RWPE2 (cell line): ENCODE data around the gene RHOG.
"Not testable (repeated sequence)": the region's sequence is repeated elsewhere in the genome, so short reads cannot be mapped to it uniquely, and the experiment has no call there.

Experiments
- ATAC-seq: fragments of 200-7000 bp; cut with Tn5 transposase; 3 replicates; pipeline ENCODE4 v1.9.1; 2021; ENCODE audit warnings: low read depth
- DNase-seq: peaks from one replicate; pipeline ENCODE4 v3.0.0-alpha.2; 2020; ENCODE audit warnings: low spot score
- H3K27ac ChIP-seq: fragments of 450-650 bp; 2 replicates; pipeline ENCODE4 v1.5.1; 2017; ENCODE audit warnings: mild to moderate bottlenecking; ENCODE audit not compliant: poor library complexity, severe bottlenecking
- H3K27me3 ChIP-seq: fragments of 250-450 bp; sonication (Bioruptor Pico); 2 replicates; pipeline ENCODE4 v1.5.1; 2021; ENCODE audit warnings: mild to moderate bottlenecking, moderate library complexity; ENCODE audit not compliant: insufficient read depth, poor library complexity, severe bottlenecking
- H3K36me3 ChIP-seq: fragments of 250-450 bp; sonication (Bioruptor Pico); 2 replicates; pipeline ENCODE4 v1.5.1; 2020; ENCODE audit warnings: low read depth, mild to moderate bottlenecking, moderate library complexity
- H3K4me1 ChIP-seq: fragments of 250-450 bp; sonication (Bioruptor Pico); 2 replicates; pipeline ENCODE4 v1.5.1; 2021; ENCODE audit warnings: mild to moderate bottlenecking, moderate library complexity; ENCODE audit not compliant: insufficient read depth, poor library complexity, severe bottlenecking
- H3K4me3 ChIP-seq: fragments of 250-450 bp; sonication (Bioruptor Pico); 2 replicates; pipeline ENCODE4 v1.5.1; 2021; ENCODE audit warnings: mild to moderate bottlenecking, moderate library complexity; ENCODE audit not compliant: severe bottlenecking
- H3K9me3 ChIP-seq: fragments of 250-450 bp; sonication (Bioruptor Pico); 2 replicates; pipeline ENCODE4 v1.5.1; 2021; ENCODE audit warnings: mild to moderate bottlenecking, moderate library complexity; ENCODE audit not compliant: severe bottlenecking
- TF ChIP-seq, protein P1 (sequence below): fragments of 450-650 bp; IDR thresholded peaks from one replicate; pipeline ENCODE4 v1.5.1; 2017; ENCODE audit warnings: mild to moderate bottlenecking, moderate library complexity; ENCODE audit not compliant: poor library complexity, severe bottlenecking

The RHOG gene

DNA sequence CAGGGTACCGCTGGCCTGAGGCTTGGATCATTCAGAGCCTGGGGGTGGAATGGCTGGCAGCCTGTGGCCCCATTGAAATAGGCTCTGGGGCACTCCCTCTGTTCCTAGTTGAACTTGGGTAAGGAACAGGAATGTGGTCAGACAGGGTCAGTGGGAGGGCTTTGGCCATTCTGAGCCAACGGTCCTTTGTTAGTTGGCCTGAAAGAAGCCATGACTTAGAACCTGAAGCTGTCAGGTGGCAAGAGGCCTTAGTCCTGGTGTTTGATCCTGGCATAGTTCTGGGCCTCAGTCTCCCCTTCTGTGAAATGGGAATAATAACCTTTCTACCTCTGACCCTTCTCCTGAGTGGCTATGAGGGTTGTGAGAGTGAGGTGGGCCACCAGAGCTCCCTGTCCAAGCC lies 24.1 kb downstream of the RHOG start:
- DNase-seq (no peak), ATAC-seq (no peak)
- Histone ChIP-seq H3K36me3 (no peaks in the 10 kb centered on the region), H3K4me3 (no peak overlapping the region), H3K27me3 (no peaks in the 10 kb centered on the region), H3K4me1 (no peaks in the 10 kb centered on the region), H3K9me3 (no peaks in the 10 kb centered on the region), H3K27ac (no peak overlapping the region)
- TF ChIP-seq, protein P1, sequence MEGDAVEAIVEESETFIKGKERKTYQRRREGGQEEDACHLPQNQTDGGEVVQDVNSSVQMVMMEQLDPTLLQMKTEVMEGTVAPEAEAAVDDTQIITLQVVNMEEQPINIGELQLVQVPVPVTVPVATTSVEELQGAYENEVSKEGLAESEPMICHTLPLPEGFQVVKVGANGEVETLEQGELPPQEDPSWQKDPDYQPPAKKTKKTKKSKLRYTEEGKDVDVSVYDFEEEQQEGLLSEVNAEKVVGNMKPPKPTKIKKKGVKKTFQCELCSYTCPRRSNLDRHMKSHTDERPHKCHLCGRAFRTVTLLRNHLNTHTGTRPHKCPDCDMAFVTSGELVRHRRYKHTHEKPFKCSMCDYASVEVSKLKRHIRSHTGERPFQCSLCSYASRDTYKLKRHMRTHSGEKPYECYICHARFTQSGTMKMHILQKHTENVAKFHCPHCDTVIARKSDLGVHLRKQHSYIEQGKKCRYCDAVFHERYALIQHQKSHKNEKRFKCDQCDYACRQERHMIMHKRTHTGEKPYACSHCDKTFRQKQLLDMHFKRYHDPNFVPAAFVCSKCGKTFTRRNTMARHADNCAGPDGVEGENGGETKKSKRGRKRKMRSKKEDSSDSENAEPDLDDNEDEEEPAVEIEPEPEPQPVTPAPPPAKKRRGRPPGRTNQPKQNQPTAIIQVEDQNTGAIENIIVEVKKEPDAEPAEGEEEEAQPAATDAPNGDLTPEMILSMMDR, result no peak

DNA sequence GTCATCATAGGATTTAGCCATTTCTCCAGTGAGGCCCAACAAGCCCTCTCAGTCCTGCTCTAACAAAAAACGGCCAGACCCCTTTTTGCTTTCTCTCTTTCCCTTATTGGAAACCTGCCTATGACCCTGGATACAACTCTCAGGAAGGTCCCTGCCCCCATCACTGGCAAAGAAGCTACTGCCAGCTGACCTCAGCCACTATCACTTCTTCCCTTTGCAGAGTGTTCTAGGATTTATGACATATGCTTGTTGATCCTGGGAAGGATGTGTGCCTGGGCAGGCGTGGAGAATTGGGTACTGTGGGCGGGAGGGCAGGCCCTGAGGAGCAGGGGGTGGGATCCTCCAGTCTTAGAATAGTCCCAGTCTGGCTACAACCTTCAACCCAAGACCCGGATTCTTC lies 24.9 kb downstream of the RHOG start:
- Histone ChIP-seq H3K9me3 (no peaks in the 10 kb centered on the region), H3K36me3 (no peaks in the 10 kb centered on the region), H3K4me1 (no peaks in the 10 kb centered on the region), H3K27ac (no peak overlapping the region), H3K27me3 (no peaks in the 10 kb centered on the region), H3K4me3 (no peak overlapping the region)
- no peak for ATAC-seq
- TF ChIP-seq, protein P1, result no peak
- no peak for DNase-seq

DNA sequence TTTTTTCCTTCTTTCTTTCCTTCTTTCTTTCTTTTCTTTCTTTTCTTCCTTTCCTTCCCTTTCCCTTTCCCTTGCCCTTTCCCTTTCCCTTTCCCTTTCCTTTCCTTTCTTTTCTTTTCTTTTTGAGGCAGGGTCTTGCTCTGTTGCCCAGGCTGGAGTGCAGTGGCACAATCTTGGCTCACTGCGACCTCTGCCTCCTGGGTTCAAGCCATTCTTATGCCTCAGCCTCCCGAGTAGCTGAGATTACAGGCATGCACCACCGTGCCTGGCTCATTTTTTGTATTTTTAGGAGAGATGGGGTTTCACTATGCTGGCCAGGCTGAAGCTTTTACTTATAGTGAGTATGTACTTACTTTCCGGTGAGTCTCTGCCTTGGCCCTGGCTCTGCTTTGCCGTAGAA lies 25.9 kb downstream of the RHOG start:
- DNase-seq, H3K36me3 ChIP-seq, H3K27ac ChIP-seq: not testable (repeated sequence)

DNA sequence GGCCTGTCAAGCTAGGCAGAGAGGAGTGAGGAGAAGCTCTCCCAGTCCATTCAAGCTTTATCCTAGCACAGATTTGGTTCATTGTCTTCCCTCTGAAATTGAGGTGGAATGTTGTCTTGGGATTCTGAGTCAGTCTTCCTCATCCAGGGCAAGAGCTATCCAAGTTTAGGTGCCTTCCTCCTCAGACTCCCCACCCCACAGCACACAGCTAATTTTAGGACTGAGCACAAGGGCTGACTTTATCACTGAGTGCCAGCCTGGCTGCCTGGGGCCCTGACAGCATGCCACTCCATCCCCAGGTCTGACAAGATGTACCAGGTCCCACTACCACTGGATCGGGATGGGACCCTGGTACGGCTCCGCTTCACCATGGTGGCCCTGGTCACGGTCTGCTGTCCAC lies 29.8 kb downstream of the RHOG start:
- TF ChIP-seq, protein P1, result no peak
- no peaks in the 10 kb centered on the region for H3K27me3 ChIP-seq
- DNase-seq, result no peak
- H3K4me3 ChIP-seq, result no peak overlapping the region
- peaks cover 2% of the 10 kb centered on the region for H3K4me1 ChIP-seq
- H3K27ac ChIP-seq, result no peak overlapping the region
- no peaks in the 10 kb centered on the region for H3K9me3 ChIP-seq
- ATAC-seq, result no peak
- H3K36me3 ChIP-seq, result no peaks in the 10 kb centered on the region

More for the DNA sequence above, 25.9 kb downstream of the RHOG start:
- not testable (repeated sequence) for ATAC-seq, H3K4me3 ChIP-seq, H3K27me3 ChIP-seq, H3K9me3 ChIP-seq, H3K4me1 ChIP-seq

DNA sequence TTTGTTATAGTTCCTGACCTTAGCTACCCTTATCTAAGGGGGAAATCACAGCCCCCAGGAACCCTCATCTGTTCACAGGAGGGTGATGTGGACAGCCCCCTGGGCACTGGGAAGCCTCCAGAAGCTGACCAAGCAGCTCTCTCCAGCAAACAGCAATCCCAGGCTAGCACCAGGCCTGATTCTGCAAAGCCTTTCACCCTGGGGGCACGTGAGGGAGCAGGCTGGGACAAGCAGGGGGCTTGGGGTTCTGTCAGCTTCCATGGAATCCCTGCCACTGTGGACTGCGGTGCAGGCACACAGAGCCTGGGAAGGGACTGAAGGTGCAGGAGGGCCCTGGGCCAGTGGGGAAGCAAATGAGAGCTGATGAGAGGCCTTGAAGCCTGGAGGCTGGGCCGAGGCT lies 30.3 kb downstream of the RHOG start:
- no peaks in the 10 kb centered on the region for H3K36me3 ChIP-seq
- no peak overlapping the region for H3K27ac ChIP-seq
- DNase-seq (no peak), ATAC-seq (no peak)
- H3K9me3 ChIP-seq, result no peaks in the 10 kb centered on the region
- TF ChIP-seq, protein P1, result no peak
- H3K4me1 ChIP-seq, result peaks cover 2% of the 10 kb centered on the region
- no peak overlapping the region for H3K4me3 ChIP-seq
- no peaks in the 10 kb centered on the region for H3K27me3 ChIP-seq
